Trophoblast cell (in vitro differentiated cells and primary cell): ENCODE data around the gene FIZ1.

Experiments
- DNase-seq, 2 donors: peaks; one replicate each; pipeline ENCODE4 v3.0.0-alpha.2; 2016
- H2AFZ ChIP-seq: 2 replicates; pipeline ENCODE4 v1.6.1; 2013; ENCODE audit warnings: low read length, moderate library complexity, mild to moderate bottlenecking; ENCODE audit not compliant: insufficient read depth, poor library complexity
- H2AK5ac ChIP-seq: 2 replicates; pipeline ENCODE4 v1.6.1; 2013; ENCODE audit warnings: mild to moderate bottlenecking, low read length
- H2BK120ac ChIP-seq: 2 replicates; pipeline ENCODE4 v1.6.1; 2013; ENCODE audit warnings: low read length, mild to moderate bottlenecking, moderate library complexity; ENCODE audit not compliant: insufficient read depth, poor library complexity
- H2BK12ac ChIP-seq: 2 replicates; pipeline ENCODE4 v1.6.1; 2013; ENCODE audit warnings: mild to moderate bottlenecking, low read length, moderate library complexity
- H2BK5ac ChIP-seq: 2 replicates; pipeline ENCODE4 v1.6.1; 2013; ENCODE audit warnings: low read length, low read depth, moderate library complexity, mild to moderate bottlenecking; ENCODE audit not compliant: poor library complexity
- H3K14ac ChIP-seq: 2 replicates; pipeline ENCODE4 v1.6.1; 2013; ENCODE audit warnings: mild to moderate bottlenecking, low read length
- H3K18ac ChIP-seq: 2 replicates; pipeline ENCODE4 v1.6.1; 2013; ENCODE audit warnings: mild to moderate bottlenecking, low read length
- H3K23ac ChIP-seq: 2 replicates; pipeline ENCODE4 v1.6.1; 2013; ENCODE audit warnings: low read length
- H3K27ac ChIP-seq: 2 replicates; pipeline ENCODE4 v1.5.1; 2013; ENCODE audit warnings: low read depth, mild to moderate bottlenecking, inconsistent platforms, low read length, moderate library complexity
- H3K27me3 ChIP-seq: 2 replicates; pipeline ENCODE4 v1.6.1; 2013; ENCODE audit warnings: inconsistent platforms, mild to moderate bottlenecking, low read length, moderate library complexity; ENCODE audit not compliant: insufficient read depth
- H3K36me3 ChIP-seq, 2 experiments: 1 replicate in 1 of 2; 2 replicates in 1 of 2; pipeline ENCODE4 v1.6.1; 2013; ENCODE audit warnings: low read length in 2 of 2, mild to moderate bottlenecking in 2 of 2, moderate library complexity in 1 of 2; ENCODE audit not compliant: insufficient read depth in 2 of 2, control insufficient read depth in 1 of 2
- H3K4ac ChIP-seq: 2 replicates; pipeline ENCODE4 v1.6.1; 2013; ENCODE audit warnings: low read depth, mild to moderate bottlenecking, low read length, moderate library complexity
- H3K4me1 ChIP-seq, 2 experiments: 1 replicate in 1 of 2; 2 replicates in 1 of 2; pipeline ENCODE4 v1.6.1; 2013; ENCODE audit warnings: low read length in 2 of 2, mild to moderate bottlenecking in 2 of 2, moderate library complexity in 1 of 2; ENCODE audit not compliant: insufficient read depth in 2 of 2, control insufficient read depth in 1 of 2
- H3K4me2 ChIP-seq: 2 replicates; pipeline ENCODE4 v1.6.1; 2013; ENCODE audit warnings: inconsistent platforms, mild to moderate bottlenecking, low read length, moderate library complexity
- H3K4me3 ChIP-seq: 2 replicates; pipeline ENCODE4 v1.5.1; 2013; ENCODE audit warnings: mild to moderate bottlenecking, low read depth, low read length, inconsistent platforms
- H3K79me1 ChIP-seq: one replicate; pipeline ENCODE4 v1.6.1; 2013; ENCODE audit warnings: low read length
- H3K79me2 ChIP-seq: 2 replicates; pipeline ENCODE4 v1.6.1; 2013; ENCODE audit warnings: low read length, mild to moderate bottlenecking; ENCODE audit not compliant: control insufficient read depth, insufficient read depth, poor library complexity
- H3K9ac ChIP-seq: 2 replicates; pipeline ENCODE4 v1.6.1; 2013; ENCODE audit warnings: mild to moderate bottlenecking, low read length
- H3K9me3 ChIP-seq: 2 replicates; pipeline ENCODE4 v1.6.1; 2013; ENCODE audit warnings: low read depth, mild to moderate bottlenecking, control low read depth, inconsistent platforms, low read length; ENCODE audit not compliant: insufficient read depth
- H4K12ac ChIP-seq: 2 replicates; pipeline ENCODE4 v1.6.1; 2013; ENCODE audit warnings: low read depth, mild to moderate bottlenecking, low read length, moderate library complexity
- H4K8ac ChIP-seq: 2 replicates; pipeline ENCODE4 v1.6.1; 2013; ENCODE audit warnings: low read depth, mild to moderate bottlenecking, low read length, moderate library complexity
- H4K91ac ChIP-seq: one replicate; pipeline ENCODE4 v1.6.1; 2013; ENCODE audit warnings: low read depth, mild to moderate bottlenecking, low read length, moderate library complexity
- WGBS: extraction: QIAGEN DNeasy Blood & Tissue Kit; methylation state at CpG from one replicate; pipeline ENCODE4 v1.1.7; 2013; ENCODE audit warnings: missing lambda C conversion rate; ENCODE audit not compliant: insufficient read length, insufficient coverage; ENCODE audit errors: extremely low coverage; 5-methylcytosine and 5-hydroxymethylcytosine counted together

FIZ1 gene

GRCh38 chr19:55624109-55625003 lies 25.0 kb upstream of the FIZ1 start, which contains the start of gene ZNF784:
ZNF784 (minus strand) TSS chr19:55624566; CDS start chr19:55624561, 5 bp downstream.
- peaks cover 5% of the 10 kb centered on the region for H3K79me2 ChIP-seq
- no peak within 1 kb of the TSS for H2AK5ac ChIP-seq
- peaks cover 3% of the 10 kb centered on the region in 2 experiments for H3K4me1 ChIP-seq
- H3K4me3 ChIP-seq, result peak within 1 kb of the TSS; percentile 91
- DNase-seq, result peak; percentile 93 to 98
- peak within 1 kb of the TSS; percentile 37 for H3K4ac ChIP-seq
- no CpG with 5 or more reads among the region's 56 CpGs for WGBS
- H3K4me2 ChIP-seq, result peak within 1 kb of the TSS; percentile 91
- peaks cover 7% of the 10 kb centered on the region for H3K9me3 ChIP-seq
- peak within 1 kb of the TSS; percentile 92 for H3K27ac ChIP-seq
- peaks cover 5% of the 10 kb centered on the region for H3K79me1 ChIP-seq
- peak within 1 kb of the TSS; percentile 79 for H3K18ac ChIP-seq
- no peak within 1 kb of the TSS for H3K23ac ChIP-seq
- no peak within 1 kb of the TSS for H2BK12ac ChIP-seq
- H2BK5ac ChIP-seq, result peak within 1 kb of the TSS; percentile 89
- H3K9ac ChIP-seq, result peak within 1 kb of the TSS; percentile 87
- no peaks in the 10 kb centered on the region for H3K27me3 ChIP-seq
- H2AFZ ChIP-seq, result peak within 1 kb of the TSS; percentile 88
- peak within 1 kb of the TSS; percentile 69 for H3K14ac ChIP-seq
- peaks cover 10 to 15% of the 10 kb centered on the region in 2 experiments for H3K36me3 ChIP-seq
- peak within 1 kb of the TSS; percentile 90 for H4K91ac ChIP-seq
- H2BK120ac ChIP-seq, result peak within 1 kb of the TSS; percentile 71
- H4K12ac ChIP-seq, result peak within 1 kb of the TSS; percentile 88
- peak within 1 kb of the TSS; percentile 90 for H4K8ac ChIP-seq

GRCh38 chr19:55623561-55623960 lies 24.2 kb upstream of the FIZ1 start:
- H3K4me3 ChIP-seq, result no peak overlapping the region
- H3K79me2 ChIP-seq, result peaks cover 5% of the 10 kb centered on the region
- H2BK5ac ChIP-seq, result no peak overlapping the region
- no peak overlapping the region for H2BK120ac ChIP-seq
- H3K14ac ChIP-seq, result no peak overlapping the region
- peaks cover 3% of the 10 kb centered on the region in 2 experiments for H3K4me1 ChIP-seq
- H3K23ac ChIP-seq, result no peak overlapping the region
- H3K9ac ChIP-seq, result no peak overlapping the region
- H3K27ac ChIP-seq, result no peak overlapping the region
- H3K36me3 ChIP-seq, result peaks cover 10 to 15% of the 10 kb centered on the region in 2 experiments
- no peaks in the 10 kb centered on the region for H3K27me3 ChIP-seq
- peaks cover 7% of the 10 kb centered on the region for H3K9me3 ChIP-seq
- H3K18ac ChIP-seq, result no peak overlapping the region
- no peak overlapping the region for H2AFZ ChIP-seq
- no CpG with 5 or more reads among the region's 7 CpGs for WGBS
- peak overlapping the region; percentile 38 for H3K4me2 ChIP-seq
- H2AK5ac ChIP-seq, result no peak overlapping the region
- no peak for DNase-seq
- H3K4ac ChIP-seq, result no peak overlapping the region
- H4K8ac ChIP-seq, result no peak overlapping the region
- H4K12ac ChIP-seq, result no peak overlapping the region
- no peak overlapping the region for H4K91ac ChIP-seq
- no peak overlapping the region for H2BK12ac ChIP-seq
- peaks cover 5% of the 10 kb centered on the region for H3K79me1 ChIP-seq

GRCh38 chr19:55623130-55623529 lies 23.8 kb upstream of the FIZ1 start:
- WGBS, result no CpG with 5 or more reads among the region's 7 CpGs

GRCh38 chr19:55622242-55622969 lies 23.1 kb upstream of the FIZ1 start:
- Histone ChIP-seq H3K14ac (no peak overlapping the region), H3K18ac (no peak overlapping the region), H2BK12ac (no peak overlapping the region), H2BK5ac (no peak overlapping the region), H2BK120ac (no peak overlapping the region), H2AK5ac (no peak overlapping the region), H3K9ac (no peak overlapping the region), H3K9me3 (peaks cover 7% of the 10 kb centered on the region), H3K4ac (no peak overlapping the region), H3K27me3 (no peaks in the 10 kb centered on the region), H3K79me1 (peaks cover 5% of the 10 kb centered on the region), H3K36me3 (peaks cover 12 to 19% of the 10 kb centered on the region in 2 experiments), H4K91ac (no peak overlapping the region), H4K12ac (no peak overlapping the region), H3K4me1 (peaks cover 3% of the 10 kb centered on the region in 2 experiments), H3K23ac (no peak overlapping the region), H4K8ac (no peak overlapping the region), H2AFZ (no peak overlapping the region), H3K79me2 (peaks cover 5% of the 10 kb centered on the region), H3K27ac (no peak overlapping the region), H3K4me3 (no peak overlapping the region), H3K4me2 (no peak overlapping the region)
- DNase-seq, result no peak
- WGBS, result no CpG with 5 or more reads among the region's 40 CpGs

More at GRCh38 chr19:55623130-55623529, 23.8 kb upstream of the FIZ1 start:
- no peak for DNase-seq
- H3K14ac ChIP-seq, result no peak overlapping the region
- H3K4me3 ChIP-seq, result no peak overlapping the region
- no peak overlapping the region for H2BK120ac ChIP-seq
- H4K8ac ChIP-seq, result no peak overlapping the region
- H2AK5ac ChIP-seq, result no peak overlapping the region
- no peak overlapping the region for H2BK12ac ChIP-seq
- H3K36me3 ChIP-seq, result peaks cover 10 to 15% of the 10 kb centered on the region in 2 experiments
- H3K27ac ChIP-seq, result no peak overlapping the region
- H3K9me3 ChIP-seq, result peaks cover 7% of the 10 kb centered on the region
- no peak overlapping the region for H3K23ac ChIP-seq
- H3K4me1 ChIP-seq, result peaks cover 3% of the 10 kb centered on the region in 2 experiments
- H3K18ac ChIP-seq, result no peak overlapping the region
- H3K4ac ChIP-seq, result no peak overlapping the region
- H3K79me2 ChIP-seq, result peaks cover 5% of the 10 kb centered on the region
- no peak overlapping the region for H2BK5ac ChIP-seq
- peaks cover 5% of the 10 kb centered on the region for H3K79me1 ChIP-seq
- H3K4me2 ChIP-seq, result no peak overlapping the region
- no peak overlapping the region for H2AFZ ChIP-seq
- H3K27me3 ChIP-seq, result no peaks in the 10 kb centered on the region
- no peak overlapping the region for H3K9ac ChIP-seq
- no peak overlapping the region for H4K91ac ChIP-seq
- no peak overlapping the region for H4K12ac ChIP-seq
